GM19397 (cell line): ENCODE measurements around the gene CREG2.

Experiments
- ATAC-seq: cut with Tn5 transposase; IDR thresholded peaks from one replicate; pipeline ENCODE4 v1.9.1; 2021; ENCODE audit warnings: mild to moderate bottlenecking, moderate library complexity; ENCODE audit not compliant: unreplicated experiment

The CREG2 gene

DNA sequence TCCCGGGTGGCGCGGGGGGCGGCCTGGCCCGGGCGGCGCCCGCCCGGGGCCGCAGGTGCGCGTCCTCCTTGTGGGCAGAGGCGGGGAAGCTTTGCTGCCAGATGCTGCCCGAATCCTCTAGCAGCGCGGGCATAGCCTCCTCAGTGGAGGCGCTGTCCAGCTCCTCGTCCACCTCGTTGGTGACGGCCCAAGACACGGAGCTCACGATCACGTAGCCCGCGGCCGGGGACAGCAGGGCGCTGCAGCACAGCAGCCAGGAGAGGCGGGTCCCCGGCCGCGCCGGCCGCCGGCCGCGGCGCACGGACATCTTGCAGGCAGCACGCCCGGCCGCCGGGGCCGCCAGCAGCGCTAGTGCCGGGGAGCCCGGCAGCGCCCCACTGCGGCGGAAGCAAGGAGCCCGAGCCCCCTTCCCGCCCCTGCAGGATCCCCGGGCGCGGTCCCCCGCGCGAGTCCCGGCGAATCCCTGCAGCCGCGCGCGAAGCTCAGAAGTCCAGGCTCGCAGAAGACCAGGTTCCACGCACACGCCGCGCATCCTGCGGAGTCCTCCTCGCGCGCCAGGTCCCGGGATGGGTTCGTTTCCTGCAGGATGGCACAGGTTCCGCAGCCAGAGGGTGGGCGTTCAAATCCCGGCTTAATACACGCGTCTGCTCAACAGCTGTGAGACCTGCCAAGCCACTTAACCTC is at the start of gene CREG2:
TSS of gene CREG2 (minus strand) at position 353 of the 684 bp plus-strand sequence. CDS start at position 307, 46 bp downstream.
- no peak for ATAC-seq

GRCh38 chr2:101435001-101435862 is 47.9 kb upstream of the CREG2 start:
- no peak for ATAC-seq

- ATAC-seq = no peak
Observed at GRCh38 chr2:101433465-101433864, 46.2 kb upstream of the CREG2 start.

- ATAC-seq = no peak
Observed at GRCh38 chr2:101432411-101433181, 45.3 kb upstream of the CREG2 start.

DNA sequence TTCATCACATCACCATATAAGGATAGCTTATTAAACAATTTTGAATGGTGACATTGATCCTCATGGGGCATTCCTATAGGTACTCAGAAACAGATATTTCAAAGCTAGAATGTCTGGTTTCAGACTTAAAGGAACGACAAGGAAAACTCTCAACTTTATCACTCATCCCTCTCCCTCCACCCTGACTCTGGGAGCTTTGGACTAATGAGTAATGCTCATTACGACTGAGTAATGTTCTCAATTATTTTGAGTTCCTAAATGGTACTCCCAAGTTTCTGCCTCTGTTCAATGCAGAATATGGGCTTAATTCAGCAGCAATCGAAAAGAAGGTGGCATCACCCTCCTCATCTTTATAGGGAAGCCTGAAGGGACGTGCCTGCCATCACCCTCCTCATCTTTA is 44.2 kb upstream of the CREG2 start:
- no peak for ATAC-seq

DNA sequence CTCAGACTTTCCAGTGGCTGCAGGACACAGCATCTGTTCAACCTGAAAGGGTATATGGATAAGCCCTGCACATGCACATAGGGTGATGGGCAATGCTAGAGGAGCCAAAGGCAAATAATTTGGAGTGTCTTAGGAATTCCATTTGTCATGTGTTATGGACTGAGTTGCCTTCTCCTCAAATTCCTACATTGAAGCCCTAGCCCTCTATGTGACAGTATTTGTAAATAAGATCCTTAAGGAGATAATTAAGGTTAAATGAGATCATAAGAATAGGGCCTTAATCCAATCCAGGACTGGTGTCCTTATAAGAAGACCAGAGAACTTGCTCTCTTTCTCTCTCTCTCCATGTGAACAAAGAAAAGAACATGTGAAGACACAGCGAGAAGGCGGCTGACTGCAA is 42.9 kb upstream of the CREG2 start:
- ATAC-seq = no peak

GRCh38 chr2:101429453-101429852 is 42.1 kb upstream of the CREG2 start:
- ATAC-seq = no peak

DNA sequence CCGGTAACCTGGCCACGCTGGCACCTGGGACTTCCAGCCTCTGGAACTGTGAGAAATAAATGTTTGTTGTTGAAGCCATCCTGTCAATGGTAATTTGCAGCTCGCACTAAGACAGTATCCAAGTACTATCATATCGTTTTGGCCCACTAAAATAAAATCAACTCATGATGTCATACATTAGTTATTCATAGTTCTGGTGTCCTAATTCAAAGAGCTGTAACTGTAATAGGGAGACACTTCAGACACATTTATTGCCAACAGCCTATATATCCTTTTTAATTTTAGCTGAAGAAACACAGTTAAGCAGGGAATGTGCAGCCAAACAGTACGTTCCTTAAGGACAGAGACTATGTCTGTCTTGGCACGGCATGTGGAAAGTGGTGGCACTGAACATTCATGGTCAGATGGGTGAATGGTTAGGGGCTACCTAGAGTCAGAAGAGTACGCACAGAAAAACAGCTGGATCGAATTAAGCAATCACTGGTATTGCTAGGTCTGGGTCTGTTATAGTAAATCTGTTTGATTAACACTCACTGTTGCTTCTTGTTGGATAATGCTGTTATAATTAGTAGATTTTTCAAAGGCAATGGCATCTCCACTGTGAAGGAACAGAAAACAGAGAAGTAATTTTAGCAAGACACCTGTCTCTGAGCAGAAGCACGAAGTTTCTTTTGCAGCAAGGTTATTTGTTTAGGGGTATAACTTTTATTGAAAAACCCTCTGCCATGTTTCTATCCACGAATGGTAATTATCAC is 41.3 kb upstream of the CREG2 start:
- ATAC-seq = no peak

DNA sequence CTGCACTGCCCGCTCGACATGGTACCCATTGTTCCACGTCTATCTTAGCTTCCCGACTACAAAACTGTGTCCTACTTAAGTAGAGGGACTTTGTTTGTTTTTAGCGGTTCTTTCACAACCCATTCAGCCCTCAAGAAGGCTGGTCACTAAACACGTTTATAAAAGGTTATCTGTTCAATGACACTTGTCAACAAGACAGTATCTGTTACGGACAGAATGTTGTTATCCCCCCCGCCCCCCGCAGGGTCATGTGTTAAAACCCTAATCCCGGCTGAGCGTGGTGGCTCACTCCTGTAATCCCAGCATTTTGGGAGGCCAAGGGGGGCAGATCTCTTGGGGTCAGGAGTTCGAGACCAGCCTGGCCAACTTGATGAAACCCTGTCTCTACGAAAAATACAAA is 40.4 kb upstream of the CREG2 start:
- no peak for ATAC-seq

GRCh38 chr2:101427240-101427639 is 39.9 kb upstream of the CREG2 start:
- ATAC-seq = no peak

- no peak for ATAC-seq
Observed at GRCh38 chr2:101426822-101427221, 39.5 kb upstream of the CREG2 start.

- no peak for ATAC-seq
Observed at GRCh38 chr2:101420623-101421022, 33.3 kb upstream of the CREG2 start.

GRCh38 chr2:101419096-101419663 is 31.9 kb upstream of the CREG2 start:
- no peak for ATAC-seq

DNA sequence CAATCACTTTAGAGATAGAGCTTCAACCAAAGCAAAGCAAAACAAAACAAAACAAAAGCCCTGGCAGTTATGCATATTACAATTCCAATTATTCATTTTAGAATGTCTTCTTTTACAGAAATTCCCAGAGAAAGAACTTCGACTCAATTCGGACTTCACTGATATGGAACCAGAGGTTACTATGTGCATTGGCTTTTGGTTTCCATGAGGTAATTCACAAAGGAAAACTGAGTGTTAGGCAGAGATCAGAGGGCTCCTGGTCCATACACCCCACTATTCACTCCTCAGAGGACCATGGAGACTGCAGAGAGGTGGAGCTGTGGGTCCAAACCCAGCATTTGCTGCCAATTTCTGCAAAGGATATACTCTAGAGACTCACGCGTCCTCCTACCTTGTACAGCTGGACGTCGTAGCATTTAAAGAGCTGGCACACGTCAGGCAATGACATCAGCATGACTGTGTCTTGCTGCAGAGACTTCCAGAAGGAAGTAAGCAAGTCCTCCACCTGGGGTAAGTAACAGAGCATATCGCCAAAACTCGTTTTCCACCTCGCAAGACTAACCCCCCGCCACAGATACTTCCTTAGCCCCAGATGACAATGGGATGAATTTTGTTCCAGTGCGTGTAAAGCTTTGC is 31.3 kb upstream of the CREG2 start:
- ATAC-seq = no peak

GRCh38 chr2:101416609-101417008 is 29.3 kb upstream of the CREG2 start:
- no peak for ATAC-seq

DNA sequence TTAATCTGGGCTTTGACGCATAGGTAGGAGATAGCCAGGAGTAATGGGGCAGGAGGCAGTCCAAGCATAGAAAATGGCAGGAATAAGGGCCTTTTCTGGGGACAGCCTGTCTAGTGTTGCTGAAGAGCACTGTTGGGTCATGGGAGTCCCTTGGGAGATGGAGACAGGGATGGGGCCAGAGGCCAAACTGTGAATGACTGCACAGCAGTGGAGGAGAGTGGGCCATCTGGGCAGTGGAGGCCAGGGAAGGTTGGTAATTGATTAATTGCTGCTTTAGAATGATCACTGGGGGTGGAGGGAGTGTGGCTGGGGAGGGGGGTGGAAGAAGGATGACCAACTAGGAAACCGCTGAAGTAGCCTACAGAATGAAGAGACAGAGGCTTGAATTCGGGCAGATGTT is 28.6 kb upstream of the CREG2 start:
- no peak for ATAC-seq

- ATAC-seq = no peak
Observed at GRCh38 chr2:101415220-101415619, 27.9 kb upstream of the CREG2 start.

- ATAC-seq = no peak
Observed at GRCh38 chr2:101412092-101412694, 24.9 kb upstream of the CREG2 start.

DNA sequence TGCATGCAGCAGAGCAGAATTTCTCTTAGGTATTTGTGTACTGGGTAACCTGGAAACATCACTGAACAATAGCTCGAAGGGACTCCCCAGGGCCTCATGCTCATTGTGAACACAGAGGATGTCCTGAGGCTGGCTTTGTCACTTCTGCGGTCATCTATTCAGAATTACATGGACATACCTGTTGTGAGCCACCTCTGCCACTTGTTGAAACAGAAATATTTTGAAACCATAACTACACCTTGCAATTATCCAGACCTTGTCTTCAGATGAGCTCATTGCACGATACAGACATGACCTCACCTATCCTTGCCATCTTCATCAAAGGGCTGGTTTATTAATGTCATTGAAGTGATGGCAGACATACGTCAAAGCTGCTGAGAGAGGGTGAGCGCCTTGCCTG is 23.4 kb upstream of the CREG2 start:
- ATAC-seq = no peak

- ATAC-seq = no peak
Observed at GRCh38 chr2:101410114-101410513, 22.8 kb upstream of the CREG2 start.
